HUES64 (cell line): Measurements from ENCODE around the gene NBPF1.
"Not testable (repeated sequence)": the region's sequence is repeated elsewhere in the genome, so short reads cannot be mapped to it uniquely, and the experiment has no call there.

ENCODE experiments used
- H3K27ac ChIP-seq: 2 replicates; pipeline ENCODE4 v1.7.0; 2013; ENCODE audit warnings: low read depth, low read length, inconsistent platforms
- H3K27me3 ChIP-seq: 2 replicates; pipeline ENCODE4 v1.6.1; 2013; ENCODE audit warnings: mild to moderate bottlenecking, low read length; ENCODE audit not compliant: insufficient read depth
- H3K36me3 ChIP-seq: 2 replicates; pipeline ENCODE4 v1.6.1; 2013; ENCODE audit warnings: mild to moderate bottlenecking, low read length; ENCODE audit not compliant: insufficient read depth
- H3K4me1 ChIP-seq: 2 replicates; pipeline ENCODE4 v1.6.1; 2013; ENCODE audit warnings: mild to moderate bottlenecking, low read length, moderate library complexity; ENCODE audit not compliant: insufficient read depth
- H3K4me3 ChIP-seq: 2 replicates; pipeline ENCODE4 v1.5.1; 2013; ENCODE audit warnings: mild to moderate bottlenecking, low read length, moderate library complexity
- H3K9ac ChIP-seq: 2 replicates; pipeline ENCODE4 v1.6.1; 2013; ENCODE audit warnings: mild to moderate bottlenecking, low read depth, low read length
- H3K9me3 ChIP-seq: 2 replicates; pipeline ENCODE4 v1.6.1; 2013; ENCODE audit warnings: low read depth, low read length; ENCODE audit not compliant: insufficient read depth
- WGBS: fragments of 150-250, 120-280 bp; methylation state at CpG from one replicate; pipeline ENCODE4 v1.1.7; 2013; ENCODE audit warnings: missing lambda C conversion rate; 5-methylcytosine and 5-hydroxymethylcytosine counted together

The NBPF1 gene

GRCh38 chr1:16608838-16609560 lies 4.4 kb downstream of the NBPF1 start:
- H3K4me3 ChIP-seq: no peak overlapping the region
- H3K27ac ChIP-seq: no peak overlapping the region
- no peaks in the 10 kb centered on the region for H3K9me3 ChIP-seq
- no peak overlapping the region for H3K9ac ChIP-seq
- H3K27me3 ChIP-seq: peaks cover 24% of the 10 kb centered on the region
- WGBS: 91% methylated on average over 8 of the region's 9 CpGs
- peaks cover 10% of the 10 kb centered on the region for H3K4me1 ChIP-seq
- peaks cover 5% of the 10 kb centered on the region; the same call in 1 of the 2 replicates for H3K36me3 ChIP-seq

GRCh38 chr1:16607853-16608815 lies 5.2 kb downstream of the NBPF1 start:
- not testable (repeated sequence) for H3K27ac ChIP-seq, H3K9me3 ChIP-seq, H3K36me3 ChIP-seq, H3K4me3 ChIP-seq, H3K9ac ChIP-seq, H3K4me1 ChIP-seq
- 91% methylated on average over 10 of the region's 10 CpGs for WGBS
- H3K27me3 ChIP-seq: peaks cover 22% of the 10 kb centered on the region

GRCh38 chr1:16607433-16607851 lies 5.9 kb downstream of the NBPF1 start:
- peaks cover 16% of the 10 kb centered on the region for H3K27me3 ChIP-seq
- H3K4me3 ChIP-seq: no peak overlapping the region
- H3K9ac ChIP-seq: no peak overlapping the region
- H3K9me3 ChIP-seq: no peaks in the 10 kb centered on the region
- H3K36me3 ChIP-seq: peaks cover 5% of the 10 kb centered on the region; the same call in 1 of the 2 replicates
- no peak overlapping the region for H3K27ac ChIP-seq
- 84% methylated on average over 2 of the region's 2 CpGs for WGBS
- peaks cover 5% of the 10 kb centered on the region for H3K4me1 ChIP-seq

GRCh38 chr1:16606666-16607432 lies 6.5 kb downstream of the NBPF1 start:
- not testable (repeated sequence) for H3K9me3 ChIP-seq, H3K36me3 ChIP-seq, H3K4me1 ChIP-seq, H3K27ac ChIP-seq, H3K9ac ChIP-seq, H3K4me3 ChIP-seq
- 93% methylated on average over 5 of the region's 5 CpGs for WGBS
- peaks cover 10% of the 10 kb centered on the region for H3K27me3 ChIP-seq

- Histone ChIP-seq H3K36me3 (peaks cover 5% of the 10 kb centered on the region; the same call in 1 of the 2 replicates), H3K9ac (no peak overlapping the region), H3K27ac (no peak overlapping the region), H3K4me1 (no peaks in the 10 kb centered on the region), H3K9me3 (no peaks in the 10 kb centered on the region), H3K27me3 (peaks cover under 1% of the 10 kb centered on the region; the same call in 1 of the 2 replicates), H3K4me3 (no peak overlapping the region)
- WGBS: 87% methylated on average over 11 of the region's 12 CpGs
These were observed 7.5 kb downstream of the NBPF1 start for GRCh38 chr1:16605532-16606505.

GRCh38 chr1:16605213-16605525 lies 8.2 kb downstream of the NBPF1 start:
- no peak overlapping the region for H3K27ac ChIP-seq
- H3K36me3 ChIP-seq: peaks cover 5% of the 10 kb centered on the region; the same call in 1 of the 2 replicates
- WGBS: 95% methylated on average over 1 of the region's 1 CpG
- no peaks in the 10 kb centered on the region for H3K27me3 ChIP-seq
- H3K9me3 ChIP-seq: no peaks in the 10 kb centered on the region
- H3K4me3 ChIP-seq: no peak overlapping the region
- no peaks in the 10 kb centered on the region for H3K4me1 ChIP-seq
- no peak overlapping the region for H3K9ac ChIP-seq

GRCh38 chr1:16604514-16605212 lies 8.7 kb downstream of the NBPF1 start:
- 98% methylated on average over 1 of the region's 2 CpGs for WGBS
- H3K36me3 ChIP-seq, H3K27me3 ChIP-seq, H3K4me1 ChIP-seq, H3K4me3 ChIP-seq, H3K9me3 ChIP-seq, H3K27ac ChIP-seq, H3K9ac ChIP-seq: not testable (repeated sequence)

GRCh38 chr1:16603623-16604022 lies 9.7 kb downstream of the NBPF1 start:
- not testable (repeated sequence) for H3K27me3 ChIP-seq, H3K9ac ChIP-seq, H3K36me3 ChIP-seq, H3K9me3 ChIP-seq, H3K4me1 ChIP-seq, H3K27ac ChIP-seq, H3K4me3 ChIP-seq
- WGBS: 91% methylated on average over 2 of the region's 2 CpGs

- not testable (repeated sequence) for H3K27me3 ChIP-seq, H3K4me1 ChIP-seq, H3K9me3 ChIP-seq, H3K36me3 ChIP-seq, H3K27ac ChIP-seq, H3K9ac ChIP-seq, H3K4me3 ChIP-seq
- WGBS: 100% methylated on average over 2 of the region's 5 CpGs
These were observed 10.9 kb downstream of the NBPF1 start for GRCh38 chr1:16602336-16603011.
